ENCODE data around the gene C2CD3. TPM values are rescaled to one million over a fixed set of nuclear protein-coding genes. Genes with fewer than 3 reads are reported as not detected.

The C2CD3 gene
- total and polyA plus RNA-seq, 2 of the 4 experiments (the other 2 are of a cell fraction) = 11.1 to 19.2 TPM

GRCh38 chr11:73981051-73981805 lies 189.6 kb downstream of the C2CD3 start:
- H3K56ac ChIP-seq (ENCODE audit: extremely low read depth, insufficient read depth, low read length) = no peak overlapping the region
- no peak overlapping the region for H4K91ac ChIP-seq (ENCODE audit: insufficient read depth, low read depth, low read length)
- H3K4me1 ChIP-seq (ENCODE audit: control insufficient read depth, insufficient read depth, low read length) = no peaks in the 10 kb centered on the region; the same call in 1 of the 2 replicates
- H3K27ac ChIP-seq (ENCODE audit: insufficient read depth, low read length) = no peak overlapping the region
- no peak overlapping the region for H4K5ac ChIP-seq (ENCODE audit: low read depth, low read length)
- 83% methylated on average over 2 of the region's 13 CpGs; no CpG with 5 or more reads in 1 of the 2 experiments for WGBS, 2 experiments (ENCODE audit: extremely low coverage in 2 of 2, insufficient read length in 1 of 2)
- no TSS peak for BruUV-seq (replicated peaks)
- peaks cover 9% of the 10 kb centered on the region; the same call in 1 of the 2 replicates for H3K9me1 ChIP-seq (ENCODE audit: insufficient read depth, low read length)
- intact Hi-C loops (cut with micrococcal nuclease) = loop anchor here (10.0 kb wide), 1 partner anchor 334 kb away; the partner anchor contains the start of gene P4HA3
- no peak overlapping the region for H4K8ac ChIP-seq (ENCODE audit: low read depth in 2 of 2, low read length in 2 of 2)
- ChIA-PET POLR2A (ENCODE audit: unreplicated experiment) (no interaction called here), CTCF (no interaction called here)
- no peak overlapping the region for H3K23ac ChIP-seq (ENCODE audit: low read depth, low read length)
- dilution Hi-C loops (cut with HindIII; ENCODE audit: low sequenced_read_pairs, unreplicated experiment) = no loop called here
- no peak overlapping the region for H2BK120ac ChIP-seq (ENCODE audit: low read depth, low read length)
- H3K9ac ChIP-seq (ENCODE audit: low read depth, low read length) = no peak overlapping the region
- H2BK20ac ChIP-seq (ENCODE audit: low read depth, low read length) = no peak overlapping the region
- no peak overlapping the region for H3K4me3 ChIP-seq (ENCODE audit: insufficient read depth, low read depth, low read length)
- no peaks in the 10 kb centered on the region for H3K9me3 ChIP-seq (ENCODE audit: control insufficient read depth, insufficient read depth, low read length)
- no peak for TF ChIP-seq ELK1 (IDR thresholded peaks at IDR 0.05; ENCODE audit: borderline replicate concordance, low read depth, low read length)
- no peak for TF ChIP-seq NFE2L2 (IDR thresholded peaks at IDR 0.05; ENCODE audit: low read depth, low read length)
- no peak for TF ChIP-seq BHLHE40 (IDR thresholded peaks at IDR 0.05; ENCODE audit: low read depth, low read length)
- TF ChIP-seq, protein P1, sequence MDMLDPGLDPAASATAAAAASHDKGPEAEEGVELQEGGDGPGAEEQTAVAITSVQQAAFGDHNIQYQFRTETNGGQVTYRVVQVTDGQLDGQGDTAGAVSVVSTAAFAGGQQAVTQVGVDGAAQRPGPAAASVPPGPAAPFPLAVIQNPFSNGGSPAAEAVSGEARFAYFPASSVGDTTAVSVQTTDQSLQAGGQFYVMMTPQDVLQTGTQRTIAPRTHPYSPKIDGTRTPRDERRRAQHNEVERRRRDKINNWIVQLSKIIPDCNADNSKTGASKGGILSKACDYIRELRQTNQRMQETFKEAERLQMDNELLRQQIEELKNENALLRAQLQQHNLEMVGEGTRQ (IDR thresholded peaks at IDR 0.05; ENCODE audit: low read depth, low read length) = no peak
- no peak for TF ChIP-seq POLR2A (IDR thresholded peaks at IDR 0.05; ENCODE audit: low read depth, low read length)
- TF ChIP-seq CHD1 (IDR thresholded peaks at IDR 0.05; ENCODE audit: low read depth, low read length) = no peak
- TF ChIP-seq, protein P2, sequence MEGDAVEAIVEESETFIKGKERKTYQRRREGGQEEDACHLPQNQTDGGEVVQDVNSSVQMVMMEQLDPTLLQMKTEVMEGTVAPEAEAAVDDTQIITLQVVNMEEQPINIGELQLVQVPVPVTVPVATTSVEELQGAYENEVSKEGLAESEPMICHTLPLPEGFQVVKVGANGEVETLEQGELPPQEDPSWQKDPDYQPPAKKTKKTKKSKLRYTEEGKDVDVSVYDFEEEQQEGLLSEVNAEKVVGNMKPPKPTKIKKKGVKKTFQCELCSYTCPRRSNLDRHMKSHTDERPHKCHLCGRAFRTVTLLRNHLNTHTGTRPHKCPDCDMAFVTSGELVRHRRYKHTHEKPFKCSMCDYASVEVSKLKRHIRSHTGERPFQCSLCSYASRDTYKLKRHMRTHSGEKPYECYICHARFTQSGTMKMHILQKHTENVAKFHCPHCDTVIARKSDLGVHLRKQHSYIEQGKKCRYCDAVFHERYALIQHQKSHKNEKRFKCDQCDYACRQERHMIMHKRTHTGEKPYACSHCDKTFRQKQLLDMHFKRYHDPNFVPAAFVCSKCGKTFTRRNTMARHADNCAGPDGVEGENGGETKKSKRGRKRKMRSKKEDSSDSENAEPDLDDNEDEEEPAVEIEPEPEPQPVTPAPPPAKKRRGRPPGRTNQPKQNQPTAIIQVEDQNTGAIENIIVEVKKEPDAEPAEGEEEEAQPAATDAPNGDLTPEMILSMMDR (conservative IDR thresholded peaks at IDR 0.05; ENCODE audit: low read depth, low read length) = no peak
- TF ChIP-seq MAZ (IDR thresholded peaks at IDR 0.05; ENCODE audit: borderline replicate concordance, low read depth, low read length) = no peak
- TF ChIP-seq MAFK (IDR thresholded peaks at IDR 0.05; ENCODE audit: low read depth, low read length) = no peak
- no peak for TF ChIP-seq RCOR1 (IDR thresholded peaks at IDR 0.05; ENCODE audit: insufficient replicate concordance, low read length)
- no peak for TF ChIP-seq FOS (IDR thresholded peaks at IDR 0.05; ENCODE audit: low read depth, low read length)
- no peak for TF ChIP-seq SMC3 (IDR thresholded peaks at IDR 0.05; ENCODE audit: low read depth, low read length)
- H2AFZ ChIP-seq (replicated peaks; ENCODE audit: low read length, poor library complexity) = no peak overlapping the region
- no peaks in the 10 kb centered on the region for H3K36me3 ChIP-seq (ENCODE audit: control insufficient read depth, insufficient read depth, low read length)
- no peak overlapping the region for H3K14ac ChIP-seq (replicated peaks; ENCODE audit: low read depth, low read length)
- H2BK5ac ChIP-seq (ENCODE audit: low read depth, low read length, poor library complexity, severe bottlenecking) = no peak overlapping the region
- H3K79me1 ChIP-seq (ENCODE audit: low read depth in 1 of 2, low read length in 2 of 2) = 0 out of 4 replicates have a peak, but pooled peaks cover 0 to 10% of the 10 kb centered on the region in 2 experiments
- no peak overlapping the region for H2AK5ac ChIP-seq (ENCODE audit: low read depth, low read length)
- H3K18ac ChIP-seq (ENCODE audit: low read depth, low read length) = no peak overlapping the region
- DNase-seq = no peak
- no peaks in the 10 kb centered on the region for H3K27me3 ChIP-seq (ENCODE audit: control insufficient read depth, insufficient read depth, low read length)
- peaks cover 3% of the 10 kb centered on the region; the same call in 1 of the 2 replicates for H4K20me1 ChIP-seq (ENCODE audit: insufficient read depth, low read length)
- no peak overlapping the region for H2BK15ac ChIP-seq (ENCODE audit: low read depth, low read length)
- no peak for ATAC-seq (ENCODE audit: low read depth)
- H3K4me2 ChIP-seq (ENCODE audit: low read depth, low read length) = no peak overlapping the region
- in situ Hi-C loops (cut with MboI; ENCODE audit: low sequenced_read_pairs) = no loop called here
- no peak overlapping the region for H3K4ac ChIP-seq (ENCODE audit: low read depth, low read length)
- H2AK9ac ChIP-seq (replicated peaks; ENCODE audit: low read depth, low read length, poor library complexity) = no peak overlapping the region
